AG09319 (cell line): ENCODE measurements around the gene MGAT4A.

ENCODE experiments used
- DNase-seq: peaks from one replicate; pipeline ENCODE4 v3.0.0-alpha.2; 2010; ENCODE audit warnings: low read depth; ENCODE audit errors: extremely low read depth
- CTCF ChIP-seq: IDR thresholded peaks from 2 replicates; pipeline ENCODE4 v1.5.1; 2011; ENCODE audit warnings: low read depth, mild to moderate bottlenecking, inconsistent platforms, low read length, moderate library complexity

MGAT4A gene

GRCh38 chr2:98738304-98738703 is 7.4 kb upstream of the MGAT4A start:
- no peak for DNase-seq
- TF ChIP-seq CTCF: no peak

GRCh38 chr2:98737848-98738247 is 6.9 kb upstream of the MGAT4A start:
- DNase-seq: no peak
- TF ChIP-seq CTCF: no peak

- no peak for TF ChIP-seq CTCF
- DNase-seq: no peak
Measured at GRCh38 chr2:98736464-98736889, 5.5 kb upstream of the MGAT4A start.

- DNase-seq: no peak
- no peak for TF ChIP-seq CTCF
Measured at GRCh38 chr2:98734823-98735260, 3.9 kb upstream of the MGAT4A start.

GRCh38 chr2:98734162-98734561 is 3.2 kb upstream of the MGAT4A start:
- no peak for DNase-seq

GRCh38 chr2:98732430-98733051 is 1.6 kb upstream of the MGAT4A start:
- DNase-seq: no peak
- TF ChIP-seq CTCF: no peak

More at GRCh38 chr2:98734162-98734561, 3.2 kb upstream of the MGAT4A start:
- TF ChIP-seq CTCF: no peak

GRCh38 chr2:98731894-98732349 is 990 bp upstream of the MGAT4A start:
- no peak for DNase-seq
- no peak for TF ChIP-seq CTCF
